CD4-positive, alpha-beta memory T cell (primary cell): ENCODE measurements around the gene SOWAHB. TPM values are rescaled to one million over a fixed set of nuclear protein-coding genes. Genes with fewer than 3 reads are reported as not detected.
"Not testable (repeated sequence)": the region's sequence is repeated elsewhere in the genome, so short reads cannot be mapped to it uniquely, and the experiment has no call there.

Experiments
- CTCF ChIA-PET: fragments of 350-600 bp; sonication (Branson Sonifier 250); formaldehyde crosslinking; loops from one replicate; lab custom pipeline; 2021; ENCODE audit warnings: inconsistent platforms; ENCODE audit not compliant: partially characterized antibody; lab: Charles Lee
- POLR2A ChIA-PET: fragments of 350-600 bp; sonication (Branson Sonifier 250); formaldehyde crosslinking; loops from one replicate; lab custom pipeline; 2021; ENCODE audit not compliant: partially characterized antibody; lab: Charles Lee
- DNase-seq, 5 donors: peaks; one replicate each; pipeline versions ENCODE4 v3.0.0 to v3.0.0-alpha.2; 2020 to 2022; ENCODE audit warnings: mixed read lengths in 1 of 5
- H3K27ac ChIP-seq: one replicate; pipeline ENCODE4 v1.7.0; 2013; ENCODE audit warnings: low read depth, low read length
- H3K27me3 ChIP-seq: 2 replicates; pipeline ENCODE4 v1.7.0; 2013; ENCODE audit warnings: mild to moderate bottlenecking, low read length, moderate library complexity; ENCODE audit not compliant: insufficient read depth
- H3K36me3 ChIP-seq: 2 replicates; pipeline ENCODE4 v1.7.0; 2013; ENCODE audit warnings: mild to moderate bottlenecking, low read length, moderate library complexity; ENCODE audit not compliant: insufficient read depth
- H3K4me1 ChIP-seq: 2 replicates; pipeline ENCODE4 v1.7.0; 2013; ENCODE audit warnings: mild to moderate bottlenecking, low read length, moderate library complexity; ENCODE audit not compliant: insufficient read depth
- H3K4me3 ChIP-seq, 2 donors: one replicate each; pipeline ENCODE4 v1.7.0; 2013; ENCODE audit warnings: low read length in 2 of 2, mild to moderate bottlenecking in 1 of 2
- H3K9me3 ChIP-seq, 2 donors: one replicate each; pipeline ENCODE4 v1.7.0; 2013; ENCODE audit warnings: low read length in 2 of 2, control low read depth in 1 of 2; ENCODE audit not compliant: control insufficient read depth in 1 of 2
- H3K27ac Mint-ChIP-seq, 7 donors: one replicate each; pipeline ENCODE4 v1.8.0; 2020 to 2021; ENCODE audit warnings: mixed read lengths in 7 of 7, mild to moderate bottlenecking in 6 of 7, inconsistent platforms in 3 of 7, moderate library complexity in 3 of 7
- H3K27me3 Mint-ChIP-seq, 2 donors: one replicate each; pipeline ENCODE4 v1.8.0; 2020 to 2021; ENCODE audit warnings: mixed read lengths in 2 of 2
- H3K36me3 Mint-ChIP-seq, 2 donors: one replicate each; pipeline ENCODE4 v1.8.0; 2020 to 2021; ENCODE audit warnings: mixed read lengths in 2 of 2, inconsistent platforms in 1 of 2, mild to moderate bottlenecking in 1 of 2
- H3K4me1 Mint-ChIP-seq, 4 donors: one replicate each; pipeline ENCODE4 v1.8.0; 2020 to 2021; ENCODE audit warnings: mixed read lengths in 4 of 4, mild to moderate bottlenecking in 1 of 4
- H3K4me3 Mint-ChIP-seq, 8 donors: one replicate each; pipeline ENCODE4 v1.8.0; 2020 to 2021; ENCODE audit warnings: mixed read lengths in 8 of 8, mild to moderate bottlenecking in 7 of 8, moderate library complexity in 6 of 8, inconsistent platforms in 3 of 8
- H3K9me3 Mint-ChIP-seq, 8 donors: one replicate each; pipeline ENCODE4 v1.8.0; 2020 to 2021; ENCODE audit warnings: mixed read lengths in 8 of 8, mild to moderate bottlenecking in 5 of 8, inconsistent platforms in 3 of 8, moderate library complexity in 1 of 8
- intact Hi-C: fragments of 100-400 bp; cut with micrococcal nuclease; formaldehyde crosslinking; loops from one replicate; pipeline ENCODE4 v1.15.1; 2023
- polyA plus RNA-seq, 2 donors: library from polyadenylated mRNA; unstranded; fragments of 300-500 nt; fragmentation: Illumina TruSeq; gene quantifications; one replicate each; pipeline ENCODE4 v1.2.3, GENCODE V29; 2021
- total RNA-seq, 2 experiments: library from RNA; stranded (reverse); gene quantifications; one replicate each; pipeline ENCODE4 v1.2.3, GENCODE V29; 2021

The SOWAHB gene
- total and polyA plus RNA-seq, 4 experiments from 2014 or later = not detected

GRCh38 chr4:76882630-76883029 is 15.3 kb downstream of the SOWAHB start:
- no peak for DNase-seq
- no peaks in the 10 kb centered on the region for H3K27me3 ChIP-seq
- H3K36me3 Mint-ChIP-seq = no peaks in the 10 kb centered on the region
- no peaks in the 10 kb centered on the region for H3K4me1 Mint-ChIP-seq
- intact Hi-C loops = no loop called here
- ChIA-PET CTCF (no interaction called here), POLR2A (no interaction called here)
- peaks cover 9 to 14% of the 10 kb centered on the region in 2 donors for H3K27me3 Mint-ChIP-seq
- H3K4me3 Mint-ChIP-seq = no peak overlapping the region
- H3K9me3 ChIP-seq = no peaks in the 10 kb centered on the region
- no peak overlapping the region for H3K4me3 ChIP-seq
- no peaks in the 10 kb centered on the region for H3K36me3 ChIP-seq
- H3K27ac Mint-ChIP-seq = no peak overlapping the region
- H3K27ac ChIP-seq = no peak overlapping the region
- H3K4me1 ChIP-seq = no peaks in the 10 kb centered on the region
- no peaks in the 10 kb centered on the region for H3K9me3 Mint-ChIP-seq

- Mint-ChIP-seq H3K9me3 (no peaks in the 10 kb centered on the region), H3K27me3 (peaks cover 11 to 19% of the 10 kb centered on the region in 2 donors), H3K36me3 (no peaks in the 10 kb centered on the region), H3K4me1 (no peaks in the 10 kb centered on the region), H3K4me3 (no peak overlapping the region), H3K27ac (no peak overlapping the region)
- CTCF ChIA-PET = interaction anchor here (1.1 kb wide), 1 partner anchor 163 kb away, joined by 4 read pairs; no protein-coding TSS in a partner anchor
- intact Hi-C loops = no loop called here
- no peak overlapping the region for H3K27ac ChIP-seq
- no peak for DNase-seq
- no peaks in the 10 kb centered on the region for H3K27me3 ChIP-seq
- H3K4me1 ChIP-seq = no peaks in the 10 kb centered on the region
- POLR2A ChIA-PET = no interaction called here
- no peaks in the 10 kb centered on the region for H3K36me3 ChIP-seq
- H3K9me3 ChIP-seq = no peaks in the 10 kb centered on the region
- no peak overlapping the region for H3K4me3 ChIP-seq
Observed at GRCh38 chr4:76881375-76881774, 16.6 kb downstream of the SOWAHB start.

GRCh38 chr4:76879731-76880364 is 18.1 kb downstream of the SOWAHB start:
- no peak overlapping the region for H3K27ac Mint-ChIP-seq
- CTCF ChIA-PET = interaction anchor here (0.9 kb wide), 1 partner anchor 323 kb away, joined by 6 read pairs; no protein-coding TSS in a partner anchor
- no peak overlapping the region for H3K4me3 Mint-ChIP-seq

GRCh38 chr4:76878641-76879165 is 19.2 kb downstream of the SOWAHB start:
- H3K4me1 ChIP-seq, H3K9me3 Mint-ChIP-seq, H3K9me3 ChIP-seq, H3K27me3 ChIP-seq, H3K36me3 Mint-ChIP-seq, POLR2A ChIA-PET, H3K4me1 Mint-ChIP-seq, CTCF ChIA-PET, H3K36me3 ChIP-seq, intact Hi-C loops, H3K4me3 Mint-ChIP-seq, H3K4me3 ChIP-seq, DNase-seq, H3K27ac ChIP-seq, H3K27ac Mint-ChIP-seq: not testable (repeated sequence)
- peaks cover 11 to 19% of the 10 kb centered on the region in 2 donors for H3K27me3 Mint-ChIP-seq

More at GRCh38 chr4:76879731-76880364, 18.1 kb downstream of the SOWAHB start:
- H3K27me3 ChIP-seq = no peaks in the 10 kb centered on the region
- H3K4me1 ChIP-seq = no peaks in the 10 kb centered on the region
- DNase-seq = no peak
- no peaks in the 10 kb centered on the region for H3K36me3 Mint-ChIP-seq
- H3K27ac ChIP-seq = no peak overlapping the region
- no peak overlapping the region for H3K4me3 ChIP-seq
- POLR2A ChIA-PET = no interaction called here
- H3K27me3 Mint-ChIP-seq = peaks cover 11 to 19% of the 10 kb centered on the region in 2 donors
- H3K9me3 ChIP-seq = no peaks in the 10 kb centered on the region
- no peaks in the 10 kb centered on the region for H3K4me1 Mint-ChIP-seq
- H3K36me3 ChIP-seq = no peaks in the 10 kb centered on the region
- intact Hi-C loops = no loop called here
- no peaks in the 10 kb centered on the region for H3K9me3 Mint-ChIP-seq

- H3K9me3 Mint-ChIP-seq = peaks cover 0 to 2% (median 0%) of the 10 kb centered on the region in 8 donors
- DNase-seq = no peak
- peaks cover 0 to 9% (median 6%) of the 10 kb centered on the region in 4 donors for H3K4me1 Mint-ChIP-seq
- CTCF ChIA-PET = no interaction called here
- Histone ChIP-seq H3K27ac (no peak overlapping the region), H3K4me3 (no peak overlapping the region), H3K27me3 (no peaks in the 10 kb centered on the region), H3K4me1 (no peaks in the 10 kb centered on the region), H3K9me3 (no peaks in the 10 kb centered on the region), H3K36me3 (no peaks in the 10 kb centered on the region)
- H3K4me3 Mint-ChIP-seq = no peak overlapping the region
- H3K27me3 Mint-ChIP-seq = peaks cover 6 to 12% of the 10 kb centered on the region in 2 donors
- intact Hi-C loops = no loop called here
- no peaks in the 10 kb centered on the region for H3K36me3 Mint-ChIP-seq
- no peak overlapping the region for H3K27ac Mint-ChIP-seq
- POLR2A ChIA-PET = no interaction called here
Observed at GRCh38 chr4:76874176-76874575, 23.8 kb downstream of the SOWAHB start.

- Histone ChIP-seq H3K4me1 (no peaks in the 10 kb centered on the region), H3K36me3 (no peaks in the 10 kb centered on the region), H3K27me3 (no peaks in the 10 kb centered on the region), H3K4me3 (no peak overlapping the region), H3K27ac (no peak overlapping the region), H3K9me3 (no peaks in the 10 kb centered on the region)
- ChIA-PET CTCF (no interaction called here), POLR2A (no interaction called here)
- Mint-ChIP-seq H3K36me3 (no peaks in the 10 kb centered on the region), H3K4me3 (no peak overlapping the region), H3K9me3 (peaks cover 0 to 2% (median 0%) of the 10 kb centered on the region in 8 donors), H3K4me1 (peaks cover 0 to 12% (median 6%) of the 10 kb centered on the region in 4 donors), H3K27me3 (peaks cover 4 to 9% of the 10 kb centered on the region in 2 donors), H3K27ac (no peak overlapping the region)
- intact Hi-C loops = no loop called here
- no peak for DNase-seq
Observed at GRCh38 chr4:76873495-76873894, 24.4 kb downstream of the SOWAHB start.

GRCh38 chr4:76872556-76872955 is 25.4 kb downstream of the SOWAHB start:
- Mint-ChIP-seq H3K27ac (no peak overlapping the region), H3K9me3 (peaks cover 0 to 2% (median 0%) of the 10 kb centered on the region in 8 donors), H3K27me3 (peaks cover 1 to 6% of the 10 kb centered on the region in 2 donors), H3K36me3 (no peaks in the 10 kb centered on the region), H3K4me1 (peaks cover 0 to 15% (median 6%) of the 10 kb centered on the region in 4 donors), H3K4me3 (no peak overlapping the region)
- no peaks in the 10 kb centered on the region for H3K4me1 ChIP-seq
- CTCF ChIA-PET = no interaction called here
- no peak overlapping the region for H3K27ac ChIP-seq
- no peak for DNase-seq
- no peak overlapping the region for H3K4me3 ChIP-seq
- intact Hi-C loops = no loop called here
- no peaks in the 10 kb centered on the region for H3K36me3 ChIP-seq
- no peaks in the 10 kb centered on the region for H3K27me3 ChIP-seq
- H3K9me3 ChIP-seq = no peaks in the 10 kb centered on the region
- POLR2A ChIA-PET = no interaction called here
